Ovary (tissue), 9 donors: ENCODE results near the gene STAT5B. TPM values are rescaled to one million over a fixed set of nuclear protein-coding genes. Genes with fewer than 3 reads are reported as not detected.

Source experiments
- DNase-seq, 5 donors: peaks; one replicate each; pipeline ENCODE4 v3.0.0-alpha.2; 2019 to 2020
- H3K27ac ChIP-seq, 2 donors: fragments of 200-600 bp; one replicate each; pipeline versions ENCODE4 v1.5.1 to v1.8.0; 2019 to 2022
- H3K27me3 ChIP-seq: fragments of 200-600 bp; one replicate; pipeline ENCODE4 v1.8.0; 2022
- H3K36me3 ChIP-seq: fragments of 200-600 bp; sonication (generic); one replicate; pipeline ENCODE4 v1.5.1; 2019
- H3K4me1 ChIP-seq: one replicate; pipeline ENCODE4 v1.8.1; 2013; ENCODE audit warnings: mild to moderate bottlenecking, moderate library complexity; ENCODE audit not compliant: insufficient read depth
- H3K4me3 ChIP-seq: fragments of 200-600 bp; sonication (generic); one replicate; pipeline ENCODE4 v1.5.1; 2017
- H3K9me3 ChIP-seq, 2 donors: fragments of 200-600 bp in 1 of 2; sonication (generic) in 1 of 2; one replicate each; pipeline versions ENCODE4 v1.5.1 to v1.8.1; 2013 to 2019; ENCODE audit warnings: mild to moderate bottlenecking in 1 of 2, moderate library complexity in 1 of 2
- CTCF ChIP-seq, 3 donors: fragments of 450-650 bp in 2 of 3; fragments of 200-600 bp in 1 of 3; IDR thresholded peaks; one replicate each; pipeline versions ENCODE4 v1.5.1 to v1.8.0; 2016 to 2022; ENCODE audit warnings: antibody characterized with exemption in 3 of 3, mild to moderate bottlenecking in 1 of 3
- EP300 ChIP-seq: sonication (generic); formaldehyde crosslinking; IDR thresholded peaks from one replicate; pipeline ENCODE4 v1.6.1; 2017; ENCODE audit warnings: antibody characterized with exemption
- POLR2A ChIP-seq: fragments of 450-650 bp; IDR thresholded peaks from one replicate; pipeline ENCODE4 v1.6.1; 2017; ENCODE audit warnings: antibody characterized with exemption, mild to moderate bottlenecking, moderate library complexity
- WGBS, 3 donors: extraction: QIAGEN DNeasy Blood & Tissue Kit in 1 of 3; methylation state at CpG; one replicate each; pipeline versions ENCODE4 v1.1.5 to v1.1.7; 2013 to 2017; 5-methylcytosine and 5-hydroxymethylcytosine counted together
- intact Hi-C, 4 donors: fragments of 100-400 bp; cut with DNase I; formaldehyde crosslinking; loops; one replicate each; pipeline versions ENCODE4 v1.11.0 to v1.15.1; 2022 to 2023
- polyA plus RNA-seq, 2 donors: library from polyadenylated mRNA; stranded (reverse); fragments of 200-250 nt in 1 of 2; fragments of 350-450 nt in 1 of 2; fragmentation: Illumina TruSeq in 1 of 2; extraction: RNeasy Lipid Tissue Mini Kit (QIAGEN cat#74804) in 1 of 2; gene quantifications; one replicate each; pipeline ENCODE4 v1.2.3, GENCODE V29; 2013 to 2014
- total RNA-seq, 7 donors: library from RNA; depleted of rRNA in 2 of 7; stranded (reverse); fragments of >200 nt in 2 of 7; fragmentation: NEBNext Ultra II Directional in 3 of 7; extraction: Animal tissue kit (Norgen Biotek cat#: 25700) in 3 of 7; gene quantifications; one replicate each; pipeline versions ENCODE4 v1.1.0 to v1.2.4, GENCODE V29; 2016 to 2023
- donor health status: DM: no; HTN: no; CAD: no; lungs with moderate emphysema.
- donor health status: DM: no; HTN: no; CAD: no.
- donor health status: Bipolar disorder and iron deficiency.
- donor health status: DM: yes; HTN: yes; CAD: no.
- donor health status: DM: no; HTN: no; CAD: no.
- donor health status: DM: yes; HTN: yes; CAD: no.

The STAT5B gene
- total and polyA plus RNA-seq, 9 donors = 66.1 to 176 (median 108) TPM

- TF ChIP-seq CTCF (IDR thresholded peaks at IDR 0.05) = no peak
- TF ChIP-seq EP300 = no peak
- TF ChIP-seq POLR2A = no peak
- Histone ChIP-seq H3K36me3 (no peaks in the 10 kb centered on the region), H3K4me3 (no peak overlapping the region), H3K9me3 (no peaks in the 10 kb centered on the region), H3K27me3 (no peaks in the 10 kb centered on the region), H3K4me1 (no peaks in the 10 kb centered on the region), H3K27ac (no peak overlapping the region)
- intact Hi-C loops = no loop called here
- WGBS, 3 donors = 63 to 77% (median 74%) methylated on average over 11 of the region's 11 CpGs
- no peak for DNase-seq
Observed at GRCh38 chr17:42171831-42172230, 104.4 kb downstream of the STAT5B start.

- Histone ChIP-seq H3K36me3 (no peaks in the 10 kb centered on the region), H3K4me1 (no peaks in the 10 kb centered on the region), H3K27me3 (no peaks in the 10 kb centered on the region), H3K4me3 (no peak overlapping the region), H3K27ac (no peak overlapping the region), H3K9me3 (no peaks in the 10 kb centered on the region)
- intact Hi-C loops = no loop called here
- no peak for DNase-seq
- TF ChIP-seq POLR2A = no peak
- 92 to 95% (median 94%) methylated on average over 29 of the region's 29 CpGs for WGBS, 3 donors
Observed at GRCh38 chr17:42169351-42169750, 106.8 kb downstream of the STAT5B start.

GRCh38 chr17:42167807-42168206, 108.4 kb downstream of the STAT5B start:
- intact Hi-C loops = no loop called here
- H3K4me3 ChIP-seq = no peak overlapping the region
- H3K27me3 ChIP-seq = no peaks in the 10 kb centered on the region
- no peaks in the 10 kb centered on the region for H3K4me1 ChIP-seq
- TF ChIP-seq CTCF (IDR thresholded peaks at IDR 0.05) = no peak
- no peak for TF ChIP-seq POLR2A
- no peaks in the 10 kb centered on the region for H3K36me3 ChIP-seq
- WGBS, 3 donors = 90 to 94% (median 92%) methylated on average over 8 of the region's 8 CpGs
- H3K27ac ChIP-seq = no peak overlapping the region
- no peaks in the 10 kb centered on the region for H3K9me3 ChIP-seq
- no peak for DNase-seq

- H3K9me3 ChIP-seq = no peaks in the 10 kb centered on the region
- no peaks in the 10 kb centered on the region for H3K27me3 ChIP-seq
- H3K36me3 ChIP-seq = no peaks in the 10 kb centered on the region
- WGBS, 3 donors = 89 to 94% (median 90%) methylated on average over 16 to 19 of the region's 19 CpGs
- intact Hi-C loops = no loop called here
- TF ChIP-seq POLR2A = no peak
- no peak for TF ChIP-seq EP300
- TF ChIP-seq CTCF (IDR thresholded peaks at IDR 0.05) = no peak
- no peak overlapping the region for H3K4me3 ChIP-seq
- H3K4me1 ChIP-seq = no peaks in the 10 kb centered on the region
- H3K27ac ChIP-seq = no peak overlapping the region
- DNase-seq = no peak
Observed at GRCh38 chr17:42166196-42166763, 109.9 kb downstream of the STAT5B start.

GRCh38 chr17:42165751-42166150, 110.4 kb downstream of the STAT5B start:
- no peak for DNase-seq
- no peak overlapping the region for H3K27ac ChIP-seq
- intact Hi-C loops = no loop called here
- no peak overlapping the region for H3K4me3 ChIP-seq
- H3K27me3 ChIP-seq = no peaks in the 10 kb centered on the region
- no peak for TF ChIP-seq CTCF (IDR thresholded peaks at IDR 0.05)
- no peak for TF ChIP-seq EP300
- TF ChIP-seq POLR2A = no peak
- 82 to 85% (median 82%) methylated on average over 6 of the region's 6 CpGs for WGBS, 3 donors
- H3K4me1 ChIP-seq = no peaks in the 10 kb centered on the region
- no peaks in the 10 kb centered on the region for H3K36me3 ChIP-seq
- no peaks in the 10 kb centered on the region for H3K9me3 ChIP-seq
